GM21360 (cell line): ENCODE results near the gene PAK3.

Source experiments
- ATAC-seq: cut with Tn5 transposase; IDR thresholded peaks from one replicate; pipeline ENCODE4 v1.9.1; 2021; ENCODE audit warnings: mild to moderate bottlenecking, moderate library complexity; ENCODE audit not compliant: unreplicated experiment

The PAK3 gene

GRCh38 chrX:111129921-111130320, 33.9 kb downstream of the PAK3 start:
- ATAC-seq, result no peak

GRCh38 chrX:111131572-111131971, 35.6 kb downstream of the PAK3 start:
- no peak for ATAC-seq

GRCh38 chrX:111133389-111133788, 37.4 kb downstream of the PAK3 start:
- ATAC-seq, result no peak

- no peak for ATAC-seq
Measured at GRCh38 chrX:111145878-111146277, 49.9 kb downstream of the PAK3 start.

GRCh38 chrX:111151764-111152163, 55.8 kb downstream of the PAK3 start:
- no peak for ATAC-seq

GRCh38 chrX:111159232-111159631, 63.2 kb downstream of the PAK3 start:
- ATAC-seq, result no peak

- no peak for ATAC-seq
Measured at GRCh38 chrX:111164728-111165127, 68.7 kb downstream of the PAK3 start.

GRCh38 chrX:111165902-111166301, 69.9 kb downstream of the PAK3 start:
- ATAC-seq, result no peak

- no peak for ATAC-seq
Measured at GRCh38 chrX:111167334-111167733, 71.3 kb downstream of the PAK3 start.

- ATAC-seq, result no peak
Measured at GRCh38 chrX:111168314-111168713, 72.3 kb downstream of the PAK3 start.

GRCh38 chrX:111169141-111169540, 73.2 kb downstream of the PAK3 start:
- no peak for ATAC-seq

- no peak for ATAC-seq
Measured at GRCh38 chrX:111170017-111170416, 74.0 kb downstream of the PAK3 start.

- no peak for ATAC-seq
Measured at GRCh38 chrX:111180750-111181240, 84.8 kb downstream of the PAK3 start.

- ATAC-seq, result no peak
Measured at GRCh38 chrX:111181951-111182350, 86.0 kb downstream of the PAK3 start.

- ATAC-seq, result no peak
Measured at GRCh38 chrX:111182997-111183396, 87.0 kb downstream of the PAK3 start.

- no peak for ATAC-seq
Measured at GRCh38 chrX:111191598-111191997, 95.6 kb downstream of the PAK3 start.

GRCh38 chrX:111199505-111199904, 103.5 kb downstream of the PAK3 start:
- ATAC-seq, result no peak

GRCh38 chrX:111200327-111200726, 104.3 kb downstream of the PAK3 start:
- ATAC-seq, result no peak

- ATAC-seq, result no peak
Measured at GRCh38 chrX:111207851-111208250, 111.9 kb downstream of the PAK3 start.

GRCh38 chrX:111216293-111216801, 120.4 kb downstream of the PAK3 start:
- ATAC-seq, result no peak

- ATAC-seq, result no peak
Measured at GRCh38 chrX:111244235-111244750, 148.3 kb downstream of the PAK3 start.

GRCh38 chrX:111254896-111255693, 159.1 kb downstream of the PAK3 start:
- no peak for ATAC-seq
